Memory B cell (primary cell): ENCODE results near the gene CPXM1.
"Not testable (repeated sequence)": the region's sequence is repeated elsewhere in the genome, so short reads cannot be mapped to it uniquely, and the experiment has no call there.

Experiments used
- ATAC-seq: fragments of 150-1000 bp; cut with Tn5 transposase; 2 replicates; pipeline ENCODE4 v1.10.0; 2021; ENCODE audit warnings: low read depth, mild to moderate bottlenecking, moderate library complexity
- DNase-seq, 2 donors: peaks; one replicate each; pipeline ENCODE4 v3.0.0; 2022; ENCODE audit warnings: low spot score in 2 of 2
- H3K27ac Mint-ChIP-seq: one replicate; pipeline ENCODE4 v1.8.0; 2022; ENCODE audit warnings: mild to moderate bottlenecking, moderate library complexity, mixed read lengths
- H3K27me3 Mint-ChIP-seq: one replicate; pipeline ENCODE4 v1.8.0; 2022; ENCODE audit warnings: mixed read lengths
- H3K36me3 Mint-ChIP-seq: one replicate; pipeline ENCODE4 v1.8.0; 2022; ENCODE audit warnings: mild to moderate bottlenecking, mixed read lengths
- H3K4me1 Mint-ChIP-seq: one replicate; pipeline ENCODE4 v1.8.0; 2022; ENCODE audit warnings: mixed read lengths
- H3K4me3 Mint-ChIP-seq: one replicate; pipeline ENCODE4 v1.8.0; 2022; ENCODE audit warnings: mild to moderate bottlenecking, moderate library complexity, mixed read lengths
- H3K9me3 Mint-ChIP-seq: one replicate; pipeline ENCODE4 v1.8.0; 2022; ENCODE audit warnings: mixed read lengths

CPXM1 gene

GRCh38 chr20:2816030-2816582 is 15.7 kb upstream of the CPXM1 start, which contains the start of gene TMEM239:
Gene TMEM239, plus strand, starts transcription at chr20:2816364. Its CDS starts 191 bp downstream, at chr20:2816555.
- H3K27ac Mint-ChIP-seq = no peak within 1 kb of the TSS

GRCh38 chr20:2815242-2815900 is 14.9 kb upstream of the CPXM1 start:
- ATAC-seq (no peak), DNase-seq (no peak)
- Mint-ChIP-seq H3K36me3 (no peaks in the 10 kb centered on the region), H3K4me1 (peaks cover 3% of the 10 kb centered on the region), H3K9me3 (peaks cover 5% of the 10 kb centered on the region), H3K27ac (no peak overlapping the region), H3K4me3 (no peak overlapping the region), H3K27me3 (peaks cover 37% of the 10 kb centered on the region)

More at GRCh38 chr20:2816030-2816582, 15.7 kb upstream of the CPXM1 start, which contains the start of gene TMEM239:
- Mint-ChIP-seq H3K9me3 (peaks cover 5% of the 10 kb centered on the region), H3K36me3 (no peaks in the 10 kb centered on the region), H3K4me3 (no peak within 1 kb of the TSS), H3K27me3 (peaks cover 36% of the 10 kb centered on the region), H3K4me1 (peaks cover 6% of the 10 kb centered on the region)
- no peak for DNase-seq
- ATAC-seq = no peak

GRCh38 chr20:2814587-2815051 is 14.2 kb upstream of the CPXM1 start, which contains the start of gene C20orf141:
Gene C20orf141, plus strand, starts transcription at chr20:2814987. Its CDS starts 198 bp downstream, at chr20:2815185.
- Mint-ChIP-seq H3K9me3 (peaks cover 5% of the 10 kb centered on the region), H3K4me1 (no peaks in the 10 kb centered on the region), H3K4me3 (no peak within 1 kb of the TSS), H3K27me3 (peaks cover 30% of the 10 kb centered on the region), H3K27ac (no peak within 1 kb of the TSS), H3K36me3 (no peaks in the 10 kb centered on the region)
- no peak for DNase-seq
- no peak for ATAC-seq

GRCh38 chr20:2814076-2814475 is 13.6 kb upstream of the CPXM1 start:
- H3K4me1 Mint-ChIP-seq = no peaks in the 10 kb centered on the region
- DNase-seq (no peak), ATAC-seq (no peak)
- peaks cover 31% of the 10 kb centered on the region for H3K27me3 Mint-ChIP-seq
- no peak overlapping the region for H3K27ac Mint-ChIP-seq
- no peak overlapping the region for H3K4me3 Mint-ChIP-seq
- no peaks in the 10 kb centered on the region for H3K36me3 Mint-ChIP-seq
- H3K9me3 Mint-ChIP-seq = peaks cover 6% of the 10 kb centered on the region

- Mint-ChIP-seq H3K27me3 (peaks cover 22% of the 10 kb centered on the region), H3K9me3 (peaks cover 7% of the 10 kb centered on the region), H3K36me3 (no peaks in the 10 kb centered on the region), H3K4me3 (no peak overlapping the region), H3K4me1 (no peaks in the 10 kb centered on the region), H3K27ac (no peak overlapping the region)
- no peak for DNase-seq
- no peak for ATAC-seq
Observed at GRCh38 chr20:2812189-2812588, 11.8 kb upstream of the CPXM1 start.

- peaks cover 2% of the 10 kb centered on the region for H3K4me1 Mint-ChIP-seq
- H3K27ac Mint-ChIP-seq = no peak overlapping the region
- no peaks in the 10 kb centered on the region for H3K36me3 Mint-ChIP-seq
- peaks cover 29% of the 10 kb centered on the region for H3K27me3 Mint-ChIP-seq
- DNase-seq (no peak), ATAC-seq (no peak)
- peaks cover 7% of the 10 kb centered on the region for H3K9me3 Mint-ChIP-seq
- no peak overlapping the region for H3K4me3 Mint-ChIP-seq
Observed at GRCh38 chr20:2809690-2810089, 9.3 kb upstream of the CPXM1 start.

GRCh38 chr20:2807929-2808328 is 7.5 kb upstream of the CPXM1 start:
- ATAC-seq, H3K4me1 Mint-ChIP-seq, H3K36me3 Mint-ChIP-seq, H3K4me3 Mint-ChIP-seq, DNase-seq, H3K27ac Mint-ChIP-seq, H3K9me3 Mint-ChIP-seq: not testable (repeated sequence)
- H3K27me3 Mint-ChIP-seq = peaks cover 29% of the 10 kb centered on the region

- no peaks in the 10 kb centered on the region for H3K36me3 Mint-ChIP-seq
- no peak overlapping the region for H3K27ac Mint-ChIP-seq
- ATAC-seq (no peak), DNase-seq (no peak)
- peaks cover 2% of the 10 kb centered on the region for H3K4me1 Mint-ChIP-seq
- H3K27me3 Mint-ChIP-seq = peaks cover 30% of the 10 kb centered on the region
- H3K4me3 Mint-ChIP-seq = no peak overlapping the region
- peaks cover 4% of the 10 kb centered on the region for H3K9me3 Mint-ChIP-seq
Observed at GRCh38 chr20:2807019-2807418, 6.6 kb upstream of the CPXM1 start.

- Mint-ChIP-seq H3K4me3 (no peak overlapping the region), H3K27ac (no peak overlapping the region), H3K4me1 (peaks cover 2% of the 10 kb centered on the region), H3K27me3 (peaks cover 30% of the 10 kb centered on the region), H3K36me3 (no peaks in the 10 kb centered on the region), H3K9me3 (peaks cover 2% of the 10 kb centered on the region)
- no peak for DNase-seq
- no peak for ATAC-seq
Observed at GRCh38 chr20:2806351-2806701, 5.9 kb upstream of the CPXM1 start.

GRCh38 chr20:2805689-2806350 is 5.4 kb upstream of the CPXM1 start:
- peaks cover 29% of the 10 kb centered on the region for H3K27me3 Mint-ChIP-seq
- no peak for ATAC-seq
- DNase-seq = no peak
- H3K4me3 Mint-ChIP-seq = no peak overlapping the region
- H3K9me3 Mint-ChIP-seq = peaks cover 2% of the 10 kb centered on the region
- no peaks in the 10 kb centered on the region for H3K36me3 Mint-ChIP-seq
- peaks cover 6% of the 10 kb centered on the region for H3K4me1 Mint-ChIP-seq
- no peak overlapping the region for H3K27ac Mint-ChIP-seq

GRCh38 chr20:2804852-2805688 is 4.6 kb upstream of the CPXM1 start:
- H3K36me3 Mint-ChIP-seq = no peaks in the 10 kb centered on the region
- peaks cover 2% of the 10 kb centered on the region for H3K9me3 Mint-ChIP-seq
- DNase-seq (no peak), ATAC-seq (no peak)
- H3K27me3 Mint-ChIP-seq = peaks cover 30% of the 10 kb centered on the region
- no peak overlapping the region for H3K27ac Mint-ChIP-seq
- H3K4me3 Mint-ChIP-seq = no peak overlapping the region
- peaks cover 10% of the 10 kb centered on the region for H3K4me1 Mint-ChIP-seq

- DNase-seq = no peak
- no peak for ATAC-seq
Observed at GRCh38 chr20:2804041-2804828, 3.8 kb upstream of the CPXM1 start.

GRCh38 chr20:2801286-2801728 is 880 bp upstream of the CPXM1 start:
- no peaks in the 10 kb centered on the region for H3K9me3 Mint-ChIP-seq
- no peak for ATAC-seq
- no peak overlapping the region for H3K27ac Mint-ChIP-seq
- peaks cover 18% of the 10 kb centered on the region for H3K4me1 Mint-ChIP-seq
- H3K36me3 Mint-ChIP-seq = no peaks in the 10 kb centered on the region
- peaks cover 51% of the 10 kb centered on the region for H3K27me3 Mint-ChIP-seq
- H3K4me3 Mint-ChIP-seq = no peak overlapping the region
- no peak for DNase-seq

More at GRCh38 chr20:2804041-2804828, 3.8 kb upstream of the CPXM1 start:
- Mint-ChIP-seq H3K4me3 (no peak overlapping the region), H3K4me1 (peaks cover 16% of the 10 kb centered on the region), H3K27ac (no peak overlapping the region), H3K9me3 (peaks cover 2% of the 10 kb centered on the region), H3K36me3 (no peaks in the 10 kb centered on the region), H3K27me3 (peaks cover 37% of the 10 kb centered on the region)
